Lung (tissue), 12 donors: ENCODE measurements around the gene NOP56. TPM values are rescaled to one million over a fixed set of nuclear protein-coding genes. Genes with fewer than 3 reads are reported as not detected.
A peak's percentile ranks its signal among the peaks of the same experiment; 100 is the strongest.

Experiments
- ATAC-seq: fragments of 200-7000 bp; cut with Tn5 transposase; one replicate; pipeline ENCODE4 v1.9.1; 2020; ENCODE audit warnings: moderate number of reproducible peaks; ENCODE audit not compliant: insufficient read depth, low FRiP score
- DNase-seq, 3 donors: peaks; one replicate each; pipeline ENCODE4 v3.0.0-alpha.2; 2013 to 2017
- H3K27ac ChIP-seq, 2 donors: one replicate each; pipeline ENCODE4 v1.5.1; 2013; ENCODE audit warnings: mild to moderate bottlenecking in 2 of 2, moderate library complexity in 2 of 2, control low read depth in 1 of 2, inconsistent platforms in 1 of 2, low read depth in 1 of 2, low read length in 1 of 2
- H3K27me3 ChIP-seq, 3 donors: one replicate each; pipeline ENCODE4 v1.5.1; 2013; ENCODE audit warnings: low read length in 2 of 3; ENCODE audit not compliant: control insufficient read depth in 3 of 3, insufficient read depth in 3 of 3
- H3K36me3 ChIP-seq, 4 donors: one replicate each; pipeline ENCODE4 v1.5.1; 2013; ENCODE audit warnings: low read length in 4 of 4, mild to moderate bottlenecking in 1 of 4, moderate library complexity in 1 of 4; ENCODE audit not compliant: control insufficient read depth in 4 of 4, insufficient read depth in 4 of 4
- H3K4me1 ChIP-seq, 5 donors: one replicate each; pipeline ENCODE4 v1.5.1; 2013; ENCODE audit warnings: low read length in 5 of 5, mild to moderate bottlenecking in 2 of 5, moderate library complexity in 1 of 5; ENCODE audit not compliant: control insufficient read depth in 5 of 5, insufficient read depth in 5 of 5
- H3K4me3 ChIP-seq: one replicate; pipeline ENCODE4 v1.5.1; 2013; ENCODE audit warnings: mild to moderate bottlenecking, control low read depth, moderate library complexity
- H3K9ac ChIP-seq, 2 donors: one replicate each; pipeline ENCODE4 v1.5.1; 2013; ENCODE audit warnings: low read length in 2 of 2, control low read depth in 1 of 2; ENCODE audit not compliant: insufficient read depth in 1 of 2
- H3K9me3 ChIP-seq, 4 donors: one replicate each; pipeline ENCODE4 v1.5.1; 2013; ENCODE audit warnings: low read length in 3 of 4, mild to moderate bottlenecking in 1 of 4, moderate library complexity in 1 of 4; ENCODE audit not compliant: control insufficient read depth in 4 of 4, insufficient read depth in 3 of 4
- CTCF ChIP-seq: IDR thresholded peaks from 2 replicates; pipeline ENCODE4 v1.5.1; 2012; ENCODE audit warnings: mild to moderate bottlenecking; ENCODE audit errors: control extremely low read depth, extremely low read depth
- WGBS, 2 donors: extraction: QIAGEN DNeasy Blood & Tissue Kit; methylation state at CpG; one replicate each; pipeline ENCODE4 v1.1.7; 2013; 5-methylcytosine and 5-hydroxymethylcytosine counted together
- polyA plus RNA-seq, 2 donors: library from polyadenylated mRNA; stranded (reverse); fragments of 200-250 nt; gene quantifications; one replicate each; pipeline ENCODE4 v1.2.1, GENCODE V29; 2013
- total RNA-seq, 2 donors: library from RNA; depleted of rRNA in 1 of 2; stranded (reverse); fragments of >200 nt in 1 of 2; gene quantifications; one replicate each; pipeline ENCODE4 v1.2.1, GENCODE V29; 2014 to 2021
- donor health status: control.
- donor health status: control.
- donor health status: Bipolar disorder and iron deficiency.
- donor health status: healthy.
- donor health status: DM: yes; HTN: yes; CAD: no.

NOP56 gene
- total and polyA plus RNA-seq, 4 donors, result 73.3 to 138 (median 112) TPM

- H3K4me3 ChIP-seq, result no peak overlapping the region
- H3K27me3 ChIP-seq, result no peaks in the 10 kb centered on the region
- TF ChIP-seq CTCF, result no peak
- H3K4me1 ChIP-seq, result no peaks in the 10 kb centered on the region
- H3K36me3 ChIP-seq, result no peaks in the 10 kb centered on the region
- no peak overlapping the region for H3K27ac ChIP-seq
- DNase-seq (no peak), ATAC-seq (no peak)
- peaks cover 0 to 6% (median 0%) of the 10 kb centered on the region in 4 donors for H3K9me3 ChIP-seq
- no peak overlapping the region for H3K9ac ChIP-seq
- WGBS, 2 donors, result 90 to 96% methylated on average over 3 of the region's 3 CpGs
These were observed 32.4 kb upstream of the NOP56 start for GRCh38 chr20:2619961-2620595.

DNA sequence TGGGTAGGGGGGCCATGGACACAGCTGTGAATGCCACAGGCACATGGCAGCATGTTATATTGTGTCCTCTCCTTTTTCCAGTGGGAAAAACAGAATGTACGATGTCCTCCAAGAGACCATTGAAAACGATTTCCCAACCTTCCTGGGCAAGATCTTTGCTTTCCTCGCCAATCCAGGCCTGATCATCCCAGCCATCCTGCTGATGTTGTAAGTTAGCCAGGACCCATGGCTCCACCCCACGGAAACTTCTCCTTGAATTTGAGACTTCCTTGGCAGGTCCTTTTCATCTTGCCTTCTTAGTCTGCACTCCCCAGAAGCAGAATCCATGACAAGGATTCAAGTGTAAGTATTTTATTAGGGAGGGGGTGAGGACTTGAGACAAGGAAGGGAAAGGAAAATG, 28.2 kb upstream of the NOP56 start:
- Histone ChIP-seq H3K4me3 (no peak overlapping the region), H3K9ac (no peak overlapping the region), H3K9me3 (peaks cover 0 to 8% (median 0%) of the 10 kb centered on the region in 4 donors), H3K4me1 (no peaks in the 10 kb centered on the region), H3K27me3 (no peaks in the 10 kb centered on the region), H3K36me3 (no peaks in the 10 kb centered on the region), H3K27ac (peak overlapping the region in 1 of 2 donors; percentile 20)
- DNase-seq (no peak), ATAC-seq (no peak)
- TF ChIP-seq CTCF, result no peak
- 71 to 72% methylated on average over 4 of the region's 4 CpGs for WGBS, 2 donors

- ATAC-seq (no peak), DNase-seq (peak in 1 of 3 donors; percentile 4)
- H3K27ac ChIP-seq, result no peak overlapping the region
- H3K4me3 ChIP-seq, result no peak overlapping the region
- no peak for TF ChIP-seq CTCF
- H3K27me3 ChIP-seq, result no peaks in the 10 kb centered on the region
- H3K4me1 ChIP-seq, result no peaks in the 10 kb centered on the region
- H3K36me3 ChIP-seq, result peaks cover 0 to 1% (median 0%) of the 10 kb centered on the region in 4 donors
- H3K9ac ChIP-seq, result no peak overlapping the region
- 66 to 74% methylated on average over 2 of the region's 2 CpGs for WGBS, 2 donors
- peaks cover 0 to 5% (median 0%) of the 10 kb centered on the region in 4 donors for H3K9me3 ChIP-seq
These were observed 27.4 kb upstream of the NOP56 start for GRCh38 chr20:2625062-2625461.
